Stimulated activated CD4-positive, alpha-beta T cell treated with anti-CD3 and anti-CD28 coated beads, Interleukin-2, amount 100 ng/mL, for 24 hours (primary cell): ENCODE data around the gene PLIN5.
A peak's percentile ranks its signal among the peaks of the same experiment; 100 is the strongest.
"Not testable (repeated sequence)": the region's sequence is repeated elsewhere in the genome, so short reads cannot be mapped to it uniquely, and the experiment has no call there.

Source experiments
- DNase-seq, 2 donors: peaks; one replicate each; pipeline ENCODE4 v3.0.0-alpha.2; 2020

The PLIN5 gene

DNA sequence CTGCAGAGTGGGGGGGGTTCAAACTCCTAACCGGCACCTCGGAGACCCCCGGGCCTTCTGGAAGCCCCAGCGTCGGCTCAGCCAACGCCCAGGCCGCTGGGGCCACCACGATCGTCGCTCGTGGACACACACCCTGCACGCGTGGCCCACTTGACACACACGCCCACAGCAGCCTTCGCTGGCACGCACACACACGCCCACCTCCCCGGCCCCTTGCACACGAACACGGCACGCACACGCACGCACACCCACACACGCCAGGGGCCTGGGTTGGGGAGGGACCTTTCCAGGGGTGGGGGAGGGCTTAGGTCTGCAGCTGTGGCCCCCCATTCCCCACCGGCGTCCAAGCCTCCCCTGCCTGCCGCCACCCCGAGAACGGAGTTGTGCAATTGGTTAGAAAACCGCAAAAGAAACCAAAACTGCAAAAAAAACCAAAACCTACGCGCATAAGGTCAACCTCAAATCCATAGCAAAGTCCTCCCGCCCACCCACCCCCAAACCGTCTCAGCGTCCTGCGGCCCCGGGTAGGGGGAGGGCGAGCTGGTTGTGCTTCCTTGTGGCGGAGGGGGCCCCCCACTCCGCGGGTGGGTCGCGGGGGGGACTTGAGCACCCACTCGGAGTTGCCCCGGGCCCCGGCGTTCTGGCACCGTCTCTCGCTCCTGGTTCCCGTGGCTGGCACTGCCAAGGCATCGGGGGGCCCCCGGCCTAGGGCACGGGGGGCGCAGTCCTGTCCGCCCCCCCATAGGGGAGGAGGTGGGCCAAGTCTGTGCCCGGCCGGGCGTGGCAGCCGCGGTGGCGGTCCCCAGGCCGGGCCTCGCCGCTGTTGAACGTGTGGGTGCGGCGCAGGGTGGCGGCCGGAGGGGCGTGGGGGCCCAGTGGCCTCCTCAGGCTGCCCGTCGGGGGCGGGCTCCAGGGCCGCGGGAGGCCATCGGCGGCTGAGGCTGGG, 8.1 kb upstream of the PLIN5 start:
- no peak for DNase-seq

DNA sequence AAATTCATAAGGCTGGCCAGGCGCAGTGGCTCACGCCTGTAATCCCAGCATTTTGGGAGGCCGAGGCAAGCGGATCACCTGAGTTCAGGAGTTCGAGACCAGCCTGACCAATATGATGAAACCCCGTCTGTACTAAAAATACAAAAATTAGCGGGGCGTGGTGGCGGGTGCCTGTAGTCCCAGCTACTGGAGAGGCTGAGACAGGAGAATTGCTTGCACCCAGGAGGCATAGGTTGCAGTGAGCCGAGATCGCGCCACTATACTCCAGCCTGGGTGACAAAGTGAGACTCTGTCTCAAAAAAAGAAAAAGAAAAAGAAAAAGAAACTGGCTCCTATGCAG, 6.8 kb upstream of the PLIN5 start:
- not testable (repeated sequence) for DNase-seq

DNA sequence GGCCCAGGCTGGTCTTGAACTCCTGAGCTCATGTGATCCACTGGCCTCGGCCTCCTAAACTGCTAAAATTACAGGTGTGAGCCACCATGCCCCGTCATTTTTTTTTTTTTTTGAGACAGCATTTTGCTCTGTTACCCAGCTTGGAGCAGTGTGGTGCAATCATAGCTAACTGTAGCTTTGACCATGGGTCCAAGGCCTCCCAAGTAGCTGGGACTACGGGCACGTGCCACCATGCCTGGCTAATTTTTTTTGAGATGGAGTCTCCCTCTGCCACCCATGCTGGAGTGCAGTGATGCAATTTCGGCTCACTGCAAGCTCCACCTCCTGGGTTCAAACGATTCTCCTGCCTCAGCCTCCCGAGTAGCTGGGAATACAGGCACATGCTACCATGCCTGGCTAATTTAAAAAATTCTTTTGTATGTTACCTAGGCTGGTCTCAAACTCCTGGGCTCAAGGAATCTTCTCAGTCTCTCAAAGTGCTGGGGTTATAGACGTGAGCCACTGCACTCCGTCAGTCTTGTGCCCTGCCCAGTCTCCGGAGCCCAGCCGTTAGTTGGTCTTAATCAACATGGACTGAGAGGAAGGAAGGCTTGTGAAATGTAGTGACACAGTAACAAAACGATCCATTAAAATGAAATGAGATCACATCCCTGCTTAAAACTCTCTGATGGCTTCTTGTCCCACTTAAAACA, 6.2 kb upstream of the PLIN5 start:
- no peak for DNase-seq

DNA sequence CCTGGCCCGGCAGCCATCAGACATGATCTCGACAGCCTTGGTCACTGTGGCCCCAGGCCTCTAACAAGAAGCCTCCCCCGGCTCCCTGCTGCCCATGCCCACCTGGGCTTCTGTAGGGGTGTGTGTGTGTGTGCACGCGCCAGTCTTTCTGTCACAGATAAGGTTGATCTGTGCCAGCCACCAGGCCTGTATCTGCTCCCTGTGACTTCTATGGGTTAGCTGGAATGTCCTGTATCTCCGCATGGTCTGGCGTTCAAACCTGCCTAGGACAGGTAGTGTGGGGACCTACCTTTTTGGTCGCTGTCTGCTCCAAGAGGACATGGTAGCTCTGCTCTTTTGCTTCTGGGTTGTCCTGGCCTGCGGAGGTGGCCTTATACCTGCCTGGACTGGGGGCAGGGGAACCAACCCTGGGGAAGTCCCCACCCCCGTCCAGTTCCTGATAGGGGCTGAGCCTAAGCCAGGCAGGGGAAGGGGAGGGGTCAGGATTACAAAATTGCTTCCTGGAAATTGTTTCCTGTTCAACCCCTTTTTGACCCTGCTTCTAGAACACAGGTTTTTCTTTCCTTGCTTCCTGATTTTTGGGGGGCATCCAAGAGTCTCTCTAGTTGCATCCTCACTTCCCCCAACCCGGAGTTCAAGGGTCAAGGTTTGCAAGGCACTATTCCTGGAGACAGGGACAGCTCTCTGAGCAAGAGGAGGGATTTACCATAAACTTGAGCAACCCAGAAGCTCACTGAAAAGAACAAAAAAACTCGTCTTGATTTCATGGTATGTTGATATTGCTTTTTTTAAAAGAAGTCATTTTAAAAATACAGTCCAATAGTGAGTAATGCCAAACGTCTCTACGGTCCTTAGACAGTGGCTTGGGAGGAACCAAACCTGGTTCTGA, 4.9 kb upstream of the PLIN5 start, which contains the start of gene LRG1:
Gene LRG1, minus strand, starts transcription at position 344 of the 889 bp plus-strand sequence. Its CDS starts 23 bp downstream, at position 321.
- DNase-seq: peak in 1 of 2 donors; percentile 14

DNA sequence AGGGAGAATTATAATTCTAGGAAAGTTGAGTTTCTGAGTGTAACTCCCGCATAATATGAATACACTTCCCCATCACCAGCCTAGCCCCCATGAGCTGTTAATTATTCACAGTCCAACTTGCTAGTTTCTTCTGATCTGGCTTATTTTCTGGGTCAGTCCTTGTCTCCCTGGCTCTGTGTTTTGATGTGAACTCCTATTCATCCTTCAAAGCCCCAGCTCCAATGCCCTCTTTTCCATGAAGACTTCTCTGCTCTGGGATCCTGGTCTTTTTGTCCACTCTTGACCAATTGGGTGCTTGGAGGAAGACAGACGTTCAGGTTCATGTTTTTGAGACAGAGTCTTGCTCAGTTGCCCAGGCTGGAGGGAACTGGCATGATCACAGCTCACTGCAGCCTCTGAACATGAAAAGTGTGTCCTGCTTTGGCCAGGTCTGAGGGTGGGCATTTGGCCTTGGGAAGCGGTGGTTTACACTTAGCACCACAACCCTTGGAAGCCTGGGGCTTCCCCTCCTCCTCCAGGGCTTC, 4.2 kb upstream of the PLIN5 start:
- DNase-seq: no peak

DNA sequence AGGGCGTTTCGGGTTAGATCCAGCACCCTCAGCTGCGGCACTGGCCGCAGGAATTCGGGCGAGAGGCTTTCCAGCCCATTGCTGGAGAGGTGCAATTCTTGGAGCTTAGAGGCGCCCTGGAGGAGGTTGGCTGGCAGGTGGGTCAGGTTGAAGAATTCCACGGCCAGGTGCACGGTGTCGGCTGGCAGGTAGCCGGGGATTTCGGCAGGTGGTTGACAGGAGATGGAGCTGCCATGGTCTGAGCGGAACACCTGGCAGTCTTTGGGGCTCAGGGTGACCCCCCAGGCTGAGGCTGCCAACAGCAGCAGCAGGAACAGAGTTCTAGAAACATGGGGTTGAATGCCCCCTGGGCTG, 3.6 kb upstream of the PLIN5 start:
- no peak for DNase-seq

DNA sequence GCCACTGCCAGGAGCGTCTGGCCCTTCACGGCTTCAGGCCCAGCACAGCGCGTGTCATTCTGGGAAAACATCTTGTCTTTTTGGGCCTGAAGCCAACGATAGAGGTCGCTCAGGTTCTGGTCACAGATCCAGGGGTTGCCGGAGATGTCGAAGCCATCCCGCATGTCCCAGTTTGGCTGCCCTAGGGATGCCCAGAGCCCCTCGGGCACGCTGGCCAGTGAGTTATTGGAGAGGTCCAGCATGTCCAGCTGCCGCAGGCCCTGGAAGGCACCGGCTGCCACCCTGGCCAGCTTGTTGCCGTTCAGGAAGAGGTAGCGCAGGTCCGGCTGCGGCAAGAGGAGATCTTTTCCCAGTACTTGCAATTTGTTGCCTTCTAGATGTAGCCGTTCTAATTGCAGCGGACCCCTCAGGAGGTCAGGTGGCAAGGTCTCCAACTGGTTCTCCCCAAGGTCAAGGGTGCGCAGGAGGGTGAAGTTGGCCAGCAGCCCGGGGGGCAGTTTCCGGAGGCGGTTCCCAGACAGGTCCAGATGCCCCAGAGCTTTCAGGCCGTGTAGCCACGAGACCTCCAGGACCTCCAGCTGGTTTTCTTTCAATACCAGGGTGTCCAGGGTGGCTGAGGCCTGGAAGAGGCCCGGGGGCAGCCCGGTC, 3.1 kb upstream of the PLIN5 start:
- no peak for DNase-seq

DNA sequence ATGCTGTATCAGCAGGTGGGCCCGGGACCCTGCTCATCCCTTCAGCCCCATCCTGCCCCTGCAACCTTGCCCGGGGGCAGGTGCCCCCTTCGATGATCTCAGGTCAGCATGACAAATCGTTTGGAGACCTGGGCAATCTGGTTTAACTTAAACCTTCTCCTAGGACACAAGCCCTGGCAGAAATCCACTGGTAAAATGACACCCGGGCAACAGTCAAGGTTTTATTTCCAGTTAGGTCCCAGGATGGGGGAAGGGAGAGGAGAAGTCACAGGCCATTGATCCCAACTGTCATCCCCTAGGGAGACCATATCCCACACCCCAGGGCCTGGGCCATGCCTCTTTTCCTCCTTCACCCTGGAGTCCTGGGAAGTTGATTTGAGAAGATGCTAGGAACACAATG, 1.8 kb upstream of the PLIN5 start:
- no peak for DNase-seq

DNA sequence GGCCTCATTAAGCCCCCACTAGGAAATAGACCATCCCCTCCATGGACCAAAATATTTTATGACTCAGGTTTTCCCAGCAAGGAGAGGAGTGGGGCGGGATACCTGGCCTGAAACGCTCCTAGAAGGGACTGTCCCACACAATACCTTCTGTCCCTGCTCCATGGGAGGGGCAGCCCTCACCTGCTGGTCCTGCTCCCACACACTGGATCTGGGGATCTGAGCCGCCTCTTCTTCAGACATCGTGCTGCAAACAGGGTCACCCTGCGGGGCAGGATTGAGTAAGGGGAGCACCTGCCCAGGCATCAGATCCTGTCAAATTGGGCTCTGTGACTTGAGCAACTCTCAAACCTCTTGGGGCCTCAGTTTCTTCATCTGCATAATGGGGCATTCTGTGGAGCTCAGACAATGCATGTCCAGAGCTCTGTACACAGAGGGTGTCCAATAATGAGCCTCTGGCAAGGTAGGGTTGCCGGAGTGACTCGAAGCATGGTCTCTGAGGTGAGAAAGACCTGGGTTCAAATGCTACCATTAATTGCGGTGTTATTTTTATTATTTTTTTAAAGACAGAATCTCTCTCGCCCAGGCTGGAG, 1.1 kb downstream of the PLIN5 start:
- no peak for DNase-seq

DNA sequence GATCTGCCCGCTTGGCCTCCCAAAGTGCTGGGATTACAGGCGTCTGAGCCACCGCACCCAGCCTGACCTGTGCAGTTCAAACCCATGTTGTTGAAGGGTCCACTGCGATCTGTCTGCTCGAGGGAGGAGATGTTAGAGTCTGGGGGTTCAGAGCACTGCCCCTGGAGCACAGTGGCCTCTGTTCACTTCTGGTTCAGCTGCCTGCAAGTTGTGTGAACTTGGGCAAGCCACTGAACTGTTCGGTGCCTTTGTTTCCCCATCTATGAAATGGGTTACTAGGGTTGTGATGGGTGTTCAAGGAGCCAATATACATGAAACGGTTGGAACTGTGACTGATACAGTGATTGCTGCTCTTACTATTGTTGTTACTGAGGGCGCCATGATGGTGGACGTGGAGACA, 1.7 kb downstream of the PLIN5 start:
- no peak for DNase-seq

DNA sequence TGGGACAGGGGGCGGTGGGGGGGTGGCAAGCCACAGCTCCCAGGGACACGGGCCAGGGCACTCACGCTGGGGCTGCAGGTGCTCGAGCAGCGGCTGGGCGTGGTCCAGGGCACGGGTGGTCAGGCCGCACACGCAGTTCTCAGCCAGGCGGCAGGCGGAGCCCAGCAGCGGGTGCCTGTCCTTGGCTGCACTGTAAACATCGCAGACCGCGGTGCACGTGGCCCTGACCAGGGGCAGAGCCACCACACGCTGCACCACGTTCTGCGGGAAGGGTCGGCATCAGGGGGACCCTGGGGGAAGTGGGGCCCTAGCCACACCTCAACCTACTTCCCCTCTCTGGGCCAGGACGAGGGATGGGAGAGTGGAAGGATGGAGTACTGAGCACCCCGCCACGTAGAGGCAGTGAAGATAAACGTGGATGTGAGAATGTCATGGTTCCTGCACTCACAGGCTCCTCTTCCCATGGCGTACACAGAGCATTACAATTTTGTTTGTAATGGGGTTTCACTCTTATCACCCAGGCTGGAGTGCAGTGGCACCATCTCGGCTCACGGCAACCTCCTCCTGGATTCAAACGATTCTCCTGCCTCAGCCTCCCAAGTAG, 3.4 kb downstream of the PLIN5 start:
- no peak for DNase-seq

DNA sequence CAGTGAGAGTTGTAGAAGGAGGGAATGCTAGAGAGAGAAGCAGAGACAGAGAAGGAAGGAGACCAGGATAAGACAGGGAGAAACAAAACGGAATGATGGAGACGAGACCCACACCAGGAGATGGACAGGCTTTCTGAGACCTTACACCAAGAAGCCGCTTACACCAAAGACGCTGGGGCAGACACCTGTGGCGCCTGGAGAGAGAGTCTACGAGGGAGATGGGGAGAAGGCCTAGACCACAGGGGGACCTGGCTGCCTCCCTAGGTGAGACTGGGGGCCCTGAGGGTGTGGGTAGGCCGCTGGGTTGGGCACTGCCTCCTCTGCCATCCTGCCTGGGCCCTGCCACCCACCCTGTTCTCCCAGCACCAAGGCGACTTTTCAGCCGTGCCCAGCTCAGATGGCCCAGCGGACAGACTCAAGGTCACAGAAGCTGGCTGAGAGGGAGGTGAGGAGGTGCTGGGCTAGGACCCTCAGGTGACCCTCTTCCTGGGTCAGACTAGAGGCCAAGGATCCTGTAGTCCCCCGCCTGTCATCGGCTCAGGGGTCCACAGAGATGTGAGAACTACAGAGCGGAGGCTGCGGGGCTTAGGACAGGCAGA, 5.0 kb downstream of the PLIN5 start:
- DNase-seq: no peak

DNA sequence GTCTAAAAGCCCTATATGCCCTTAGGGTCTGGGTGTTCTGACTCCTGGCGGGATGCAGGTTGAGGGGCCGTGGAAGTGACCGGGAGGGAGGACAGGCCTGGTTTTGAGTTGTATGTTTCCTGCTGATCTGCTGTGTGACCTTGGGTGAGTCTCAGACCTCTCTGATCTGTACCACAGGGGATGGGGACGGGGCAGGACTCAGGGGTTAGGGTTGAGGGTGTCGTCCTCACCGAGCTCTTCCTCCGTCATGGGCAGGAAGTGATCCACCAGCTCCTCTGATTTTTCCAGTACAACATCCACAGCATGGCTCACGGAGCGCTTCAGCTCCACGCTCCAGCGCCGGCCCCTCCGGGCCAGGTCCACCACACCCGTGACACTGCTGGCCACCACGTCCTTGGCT, 6.2 kb downstream of the PLIN5 start:
- no peak for DNase-seq

DNA sequence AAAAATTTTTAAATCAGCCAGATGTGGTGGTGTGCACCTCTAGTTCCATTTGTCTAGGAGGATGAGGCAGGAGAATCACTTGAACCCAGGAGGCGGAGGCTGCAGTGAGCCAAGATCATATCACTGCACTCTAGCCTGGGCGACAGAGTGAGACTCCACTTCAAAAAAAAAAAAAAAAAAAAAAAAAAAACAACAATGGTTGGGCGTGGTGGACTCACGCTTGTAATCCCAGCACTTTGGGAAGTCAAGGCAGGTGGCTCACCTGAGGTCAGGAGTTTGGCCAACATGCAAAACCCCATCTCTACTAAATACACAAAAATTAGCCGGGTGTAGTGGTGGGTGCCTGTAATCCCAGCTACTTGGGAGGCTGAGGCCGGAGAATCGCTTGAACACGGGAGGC, 7.6 kb downstream of the PLIN5 start:
- not testable (repeated sequence) for DNase-seq

DNA sequence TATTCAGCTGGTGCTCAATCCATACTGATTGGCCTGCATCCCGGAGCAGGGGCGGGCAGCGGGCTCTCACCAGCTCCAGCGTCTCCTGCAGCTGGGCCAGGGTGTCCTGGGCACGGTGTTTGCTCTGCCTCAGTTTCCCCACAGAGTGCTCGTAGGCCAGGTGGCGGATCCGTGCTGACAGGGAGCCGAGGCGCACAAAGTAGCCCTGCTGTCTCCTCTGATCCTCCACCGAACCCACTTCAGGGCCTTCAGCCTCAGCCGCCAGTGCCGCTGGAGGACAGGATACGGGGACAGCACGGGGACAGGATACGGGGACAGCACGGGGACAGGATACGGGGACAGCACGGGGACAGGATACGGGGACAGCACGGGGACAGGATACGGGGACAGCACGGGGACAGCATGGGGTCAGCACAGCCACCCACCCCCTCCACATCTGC, 9.4 kb downstream of the PLIN5 start:
- DNase-seq: no peak

DNA sequence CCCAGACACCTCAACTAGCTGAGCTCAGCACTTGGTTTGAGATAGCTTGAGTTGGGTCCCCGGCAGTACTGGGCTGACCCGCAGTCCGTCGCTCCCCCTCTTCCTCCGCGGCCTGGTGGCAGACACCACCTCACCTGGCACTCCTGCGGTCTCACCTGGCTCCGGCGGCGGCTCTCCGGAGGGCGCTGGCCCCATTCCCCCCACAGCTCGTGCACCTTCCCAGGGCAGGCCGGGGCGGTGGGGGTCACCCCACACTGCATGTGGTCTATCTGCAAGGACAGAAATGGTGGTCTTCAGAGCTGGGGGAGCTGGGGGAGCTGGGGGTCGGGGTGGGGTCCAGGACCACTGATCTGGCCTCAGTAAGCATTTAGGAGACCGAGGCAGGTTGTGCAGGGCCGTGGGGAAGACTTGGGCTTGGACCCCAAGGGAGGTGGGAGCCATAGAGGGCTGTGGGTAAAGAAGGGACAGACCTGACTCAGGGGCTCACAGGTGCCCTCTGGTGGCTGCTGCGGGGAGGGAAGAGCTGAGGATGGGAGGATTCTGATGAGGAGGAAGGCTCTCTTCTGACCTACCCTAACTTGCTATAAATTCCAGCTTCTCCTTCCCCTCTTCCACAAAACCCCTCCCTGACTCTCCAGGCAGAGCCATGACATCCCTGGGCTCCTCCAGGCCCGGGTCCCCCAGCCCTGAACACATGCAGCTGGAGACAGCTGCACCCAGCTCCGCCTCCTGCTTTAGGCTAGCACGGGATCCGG, 10.0 kb downstream of the PLIN5 start:
- peak; percentile 80 to 81 for DNase-seq

DNA sequence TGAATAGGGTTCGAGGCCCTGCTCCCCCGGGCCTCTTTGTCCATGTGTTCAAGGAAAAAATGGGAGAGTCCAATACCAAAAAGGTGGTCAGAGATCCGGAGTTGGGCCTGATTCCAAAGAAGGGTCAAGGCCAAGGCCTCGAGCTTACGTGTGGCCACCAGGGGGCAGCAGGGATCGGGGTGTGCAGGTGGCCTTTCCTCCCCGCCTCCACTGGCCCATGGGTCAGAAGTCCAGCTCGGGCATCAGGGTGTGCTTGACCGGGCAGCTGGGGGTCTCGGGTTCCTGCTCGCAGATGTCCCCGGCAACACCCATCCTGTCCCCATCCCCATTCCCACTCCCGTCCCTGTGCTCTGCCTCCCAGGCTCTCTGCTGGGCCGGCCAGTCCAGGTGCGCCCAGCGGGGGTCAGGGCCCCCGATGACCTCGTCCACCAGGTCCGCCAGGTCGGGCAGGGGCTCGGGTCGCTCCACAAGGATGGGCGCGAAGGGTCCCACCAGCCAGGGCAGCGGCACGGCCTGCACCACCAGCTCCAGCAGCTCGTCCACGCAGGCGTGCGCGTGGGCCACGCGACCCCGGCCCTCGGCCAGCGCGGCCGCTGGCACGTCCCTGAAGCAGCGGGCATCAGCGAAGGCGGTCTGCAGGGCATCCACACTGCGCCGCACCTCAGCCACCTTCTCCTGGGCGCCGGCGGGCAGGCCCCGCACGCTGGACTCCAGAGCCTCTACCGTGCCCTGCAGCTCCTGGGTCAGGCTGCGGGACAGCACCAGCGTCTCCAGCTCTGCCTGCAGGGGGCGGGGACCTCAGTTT, 11.5 kb downstream of the PLIN5 start:
- DNase-seq: peak; percentile 44 to 56

DNA sequence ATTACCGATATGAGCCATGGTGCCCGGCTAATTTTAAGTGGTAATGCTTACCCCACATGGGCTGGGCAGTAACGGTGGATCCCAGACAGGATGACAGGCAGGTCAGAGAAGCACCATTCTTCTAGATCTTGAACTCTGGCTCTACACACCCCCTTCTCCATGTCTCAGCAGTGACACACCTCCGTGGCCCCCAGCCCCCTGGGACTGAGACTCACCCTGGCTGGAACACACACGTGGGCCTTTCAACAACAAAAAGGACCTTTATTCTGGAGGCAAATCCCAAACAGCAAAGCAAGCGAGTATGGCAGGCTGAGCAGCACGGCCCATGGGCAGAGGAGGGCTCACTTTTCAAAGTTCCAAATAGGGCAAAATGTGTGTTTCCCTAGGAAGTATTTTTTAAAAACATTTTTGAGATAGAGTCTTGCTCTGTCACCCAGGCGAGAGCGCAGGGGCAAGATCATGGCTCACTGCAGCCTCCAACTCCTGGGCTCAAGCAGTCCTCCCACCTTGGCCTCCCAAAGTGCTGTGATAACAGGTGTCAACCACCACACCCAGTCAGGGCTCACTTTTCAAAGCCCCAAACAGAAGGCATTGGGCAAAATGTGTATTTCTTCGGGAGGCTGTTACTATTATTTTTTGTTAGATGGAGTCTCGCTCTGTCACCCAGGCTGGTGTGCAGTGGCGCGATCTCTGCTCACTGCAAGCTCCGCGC, 12.6 kb downstream of the PLIN5 start:
- no peak for DNase-seq

DNA sequence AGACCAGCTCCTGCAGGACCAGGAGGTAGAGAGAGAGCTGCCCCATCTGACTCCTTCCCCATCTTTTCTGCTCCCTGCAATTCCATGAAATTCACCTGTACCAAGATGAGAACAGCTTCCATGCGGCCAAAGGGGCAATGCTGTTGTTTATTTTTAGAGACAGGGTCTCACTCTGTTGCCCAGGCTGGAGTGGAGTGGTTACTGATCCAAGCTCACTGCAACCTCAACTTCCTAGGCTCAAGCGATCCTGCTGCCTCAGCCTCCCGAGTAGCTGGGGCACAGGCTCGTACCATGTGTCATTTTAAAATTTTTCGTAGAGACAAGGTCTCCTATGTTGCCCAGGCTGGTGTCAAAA, 13.2 kb downstream of the PLIN5 start:
- no peak for DNase-seq
